Natural killer cell (primary cell): ENCODE data around the gene USP36. TPM values are rescaled to one million over a fixed set of nuclear protein-coding genes. Genes with fewer than 3 reads are reported as not detected.

ENCODE experiments used
- ATAC-seq, 3 donors: fragments of 150-1000 bp in 2 of 3; fragments of 200-7000 bp in 1 of 3; cut with Tn5 transposase; 1 replicate in 1 of 3; 2 replicates in 2 of 3; pipeline ENCODE4 v1.10.0; 2021; ENCODE audit warnings: mild to moderate bottlenecking in 2 of 3, moderate library complexity in 2 of 3
- DNase-seq, 2 donors: peaks; one replicate each; pipeline versions ENCODE4 v3.0.0 to v3.0.0-alpha.2; 2013 to 2021; ENCODE audit warnings: mixed read lengths in 1 of 2
- H3K27ac ChIP-seq: one replicate; pipeline ENCODE4 v1.5.1; 2013; ENCODE audit warnings: mild to moderate bottlenecking, low read length
- H3K27me3 ChIP-seq: one replicate; pipeline ENCODE4 v1.6.1; 2013; ENCODE audit warnings: low read length; ENCODE audit not compliant: control insufficient read depth, insufficient read depth
- H3K36me3 ChIP-seq: one replicate; pipeline ENCODE4 v1.6.1; 2013; ENCODE audit warnings: low read length; ENCODE audit not compliant: control insufficient read depth, insufficient read depth
- H3K4me1 ChIP-seq: one replicate; pipeline ENCODE4 v1.6.1; 2013; ENCODE audit warnings: low read length; ENCODE audit not compliant: control insufficient read depth, insufficient read depth
- H3K4me3 ChIP-seq: one replicate; pipeline ENCODE4 v1.5.1; 2013; ENCODE audit warnings: low read length
- H3K9me3 ChIP-seq: one replicate; pipeline ENCODE4 v1.6.1; 2013; ENCODE audit warnings: low read length; ENCODE audit not compliant: control insufficient read depth, insufficient read depth
- H3K27ac Mint-ChIP-seq, 2 donors: one replicate each; pipeline ENCODE4 v1.8.0; 2022; ENCODE audit warnings: mild to moderate bottlenecking in 2 of 2, mixed read lengths in 2 of 2, moderate library complexity in 1 of 2
- H3K27me3 Mint-ChIP-seq, 2 donors: one replicate each; pipeline ENCODE4 v1.8.0; 2022; ENCODE audit warnings: low read depth in 2 of 2, mixed read lengths in 2 of 2
- H3K36me3 Mint-ChIP-seq: one replicate; pipeline ENCODE4 v1.8.0; 2022; ENCODE audit warnings: mixed read lengths
- H3K4me1 Mint-ChIP-seq, 2 donors: one replicate each; pipeline ENCODE4 v1.8.0; 2022; ENCODE audit warnings: mixed read lengths in 2 of 2
- H3K4me3 Mint-ChIP-seq: one replicate; pipeline ENCODE4 v1.8.0; 2022; ENCODE audit warnings: mild to moderate bottlenecking, moderate library complexity, mixed read lengths
- H3K9me3 Mint-ChIP-seq, 2 donors: one replicate each; pipeline ENCODE4 v1.8.0; 2022; ENCODE audit warnings: mixed read lengths in 2 of 2
- WGBS: methylation state at CpG from one replicate; pipeline ENCODE4 v1.1.7; 2013; ENCODE audit warnings: missing lambda C conversion rate; ENCODE audit not compliant: insufficient coverage; 5-methylcytosine and 5-hydroxymethylcytosine counted together
- intact Hi-C: fragments of 100-400 bp; cut with micrococcal nuclease; formaldehyde crosslinking; loops from one replicate; pipeline ENCODE4 v1.14.2; 2022
- total RNA-seq, 4 donors: library from RNA; stranded (reverse); fragments of 120-200 nt in 1 of 4; gene quantifications; one replicate each; pipeline versions ENCODE4 v1.2.3 to v1.2.4, GENCODE V29; 2013 to 2022
- TF ChIP-seq, protein P1 (sequence below): fragments of 200-600 bp; IDR thresholded peaks from one replicate; pipeline ENCODE4 v1.8.0; 2022; ENCODE audit warnings: antibody characterized with exemption

The USP36 gene
- total RNA-seq, 3 donors from 2014 or later (not counting 1 experiment from before 2014, with no cell fraction given) = 241 to 304 (median 270) TPM

DNA sequence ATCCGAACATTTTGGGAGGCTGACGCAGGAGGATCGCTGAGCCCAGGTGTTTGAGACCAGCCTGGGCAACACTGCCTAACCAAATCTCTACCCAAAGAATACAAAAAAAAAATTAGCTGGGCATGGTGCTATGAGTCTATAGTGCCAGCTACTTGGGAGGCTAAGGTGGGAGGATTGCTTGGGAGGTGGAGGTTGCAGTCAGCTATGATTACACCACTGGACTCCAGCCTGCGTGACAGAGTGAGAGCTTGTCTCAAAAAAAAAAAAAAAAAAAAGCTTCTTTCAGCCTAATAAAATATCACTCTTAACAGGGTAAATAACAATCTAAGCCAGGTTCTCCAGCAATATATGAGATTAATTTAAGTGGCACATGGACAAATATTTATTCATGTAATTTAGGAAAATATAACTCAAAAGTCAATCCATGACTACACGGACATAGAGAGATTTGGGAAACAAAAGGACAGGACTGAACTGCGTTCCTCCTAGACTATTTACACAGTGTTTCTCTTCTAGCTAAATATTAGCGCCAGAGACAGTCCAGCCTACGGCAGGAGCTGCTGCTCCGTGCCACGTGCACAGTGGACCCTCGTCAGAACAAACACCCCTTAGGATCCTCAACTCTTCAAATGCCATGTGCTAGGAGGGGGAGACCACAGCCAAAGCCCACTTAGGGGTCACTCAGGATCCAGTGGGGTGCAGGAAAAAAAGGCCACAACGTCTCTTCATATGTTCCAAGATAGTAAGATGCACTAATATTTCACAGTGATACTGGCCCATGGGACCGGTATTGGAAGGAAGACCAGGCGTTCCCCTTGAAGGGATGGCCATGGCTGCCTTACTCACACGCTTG is 8.7 kb downstream of the USP36 start:
- TF ChIP-seq, protein P1, sequence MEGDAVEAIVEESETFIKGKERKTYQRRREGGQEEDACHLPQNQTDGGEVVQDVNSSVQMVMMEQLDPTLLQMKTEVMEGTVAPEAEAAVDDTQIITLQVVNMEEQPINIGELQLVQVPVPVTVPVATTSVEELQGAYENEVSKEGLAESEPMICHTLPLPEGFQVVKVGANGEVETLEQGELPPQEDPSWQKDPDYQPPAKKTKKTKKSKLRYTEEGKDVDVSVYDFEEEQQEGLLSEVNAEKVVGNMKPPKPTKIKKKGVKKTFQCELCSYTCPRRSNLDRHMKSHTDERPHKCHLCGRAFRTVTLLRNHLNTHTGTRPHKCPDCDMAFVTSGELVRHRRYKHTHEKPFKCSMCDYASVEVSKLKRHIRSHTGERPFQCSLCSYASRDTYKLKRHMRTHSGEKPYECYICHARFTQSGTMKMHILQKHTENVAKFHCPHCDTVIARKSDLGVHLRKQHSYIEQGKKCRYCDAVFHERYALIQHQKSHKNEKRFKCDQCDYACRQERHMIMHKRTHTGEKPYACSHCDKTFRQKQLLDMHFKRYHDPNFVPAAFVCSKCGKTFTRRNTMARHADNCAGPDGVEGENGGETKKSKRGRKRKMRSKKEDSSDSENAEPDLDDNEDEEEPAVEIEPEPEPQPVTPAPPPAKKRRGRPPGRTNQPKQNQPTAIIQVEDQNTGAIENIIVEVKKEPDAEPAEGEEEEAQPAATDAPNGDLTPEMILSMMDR = no peak
- Histone ChIP-seq H3K27me3 (no peaks in the 10 kb centered on the region), H3K4me3 (no peak overlapping the region), H3K36me3 (peaks cover 88% of the 10 kb centered on the region), H3K27ac (no peak overlapping the region), H3K9me3 (no peaks in the 10 kb centered on the region), H3K4me1 (no peaks in the 10 kb centered on the region)
- H3K4me3 Mint-ChIP-seq = no peak overlapping the region
- peaks cover 9 to 25% of the 10 kb centered on the region in 2 donors for H3K4me1 Mint-ChIP-seq
- H3K36me3 Mint-ChIP-seq = peaks cover 31% of the 10 kb centered on the region
- no peak overlapping the region for H3K27ac Mint-ChIP-seq
- intact Hi-C loops = no loop called here
- 95% methylated on average over 14 of the region's 15 CpGs for WGBS
- H3K27me3 Mint-ChIP-seq = no peaks in the 10 kb centered on the region
- DNase-seq (no peak), ATAC-seq (peak in 1 of 3 donors; percentile 20)
- H3K9me3 Mint-ChIP-seq = no peaks in the 10 kb centered on the region

DNA sequence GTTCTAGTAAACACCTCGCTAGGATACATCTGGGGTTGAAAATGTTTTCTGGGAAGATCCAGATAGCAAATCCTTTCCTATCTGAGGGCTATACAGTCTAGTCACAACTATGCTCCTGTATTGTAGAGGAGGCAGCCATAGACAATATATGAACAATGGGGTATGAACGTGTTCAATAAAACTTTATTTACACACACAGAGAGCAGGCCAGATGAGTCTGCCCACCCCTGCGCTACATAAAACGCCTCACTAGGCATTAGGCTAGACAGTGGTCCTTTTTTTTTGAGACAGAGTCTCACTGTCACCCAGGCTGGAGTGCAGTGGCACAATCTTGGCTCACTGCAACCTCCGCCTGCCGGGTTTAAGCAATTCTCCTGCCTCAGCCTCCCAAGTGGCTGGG is 11.1 kb downstream of the USP36 start:
- DNase-seq (no peak), ATAC-seq (no peak)
- Histone ChIP-seq H3K36me3 (peaks cover 87% of the 10 kb centered on the region), H3K9me3 (no peaks in the 10 kb centered on the region), H3K27me3 (no peaks in the 10 kb centered on the region), H3K27ac (no peak overlapping the region), H3K4me3 (no peak overlapping the region), H3K4me1 (peaks cover 7% of the 10 kb centered on the region)
- TF ChIP-seq, protein P1 = no peak
- Mint-ChIP-seq H3K4me3 (no peak overlapping the region), H3K36me3 (peaks cover 18% of the 10 kb centered on the region), H3K9me3 (no peaks in the 10 kb centered on the region), H3K27me3 (no peaks in the 10 kb centered on the region), H3K27ac (no peak overlapping the region), H3K4me1 (peaks cover 9 to 18% of the 10 kb centered on the region in 2 donors)
- intact Hi-C loops = no loop called here
- WGBS = 100% methylated on average over 6 of the region's 6 CpGs

DNA sequence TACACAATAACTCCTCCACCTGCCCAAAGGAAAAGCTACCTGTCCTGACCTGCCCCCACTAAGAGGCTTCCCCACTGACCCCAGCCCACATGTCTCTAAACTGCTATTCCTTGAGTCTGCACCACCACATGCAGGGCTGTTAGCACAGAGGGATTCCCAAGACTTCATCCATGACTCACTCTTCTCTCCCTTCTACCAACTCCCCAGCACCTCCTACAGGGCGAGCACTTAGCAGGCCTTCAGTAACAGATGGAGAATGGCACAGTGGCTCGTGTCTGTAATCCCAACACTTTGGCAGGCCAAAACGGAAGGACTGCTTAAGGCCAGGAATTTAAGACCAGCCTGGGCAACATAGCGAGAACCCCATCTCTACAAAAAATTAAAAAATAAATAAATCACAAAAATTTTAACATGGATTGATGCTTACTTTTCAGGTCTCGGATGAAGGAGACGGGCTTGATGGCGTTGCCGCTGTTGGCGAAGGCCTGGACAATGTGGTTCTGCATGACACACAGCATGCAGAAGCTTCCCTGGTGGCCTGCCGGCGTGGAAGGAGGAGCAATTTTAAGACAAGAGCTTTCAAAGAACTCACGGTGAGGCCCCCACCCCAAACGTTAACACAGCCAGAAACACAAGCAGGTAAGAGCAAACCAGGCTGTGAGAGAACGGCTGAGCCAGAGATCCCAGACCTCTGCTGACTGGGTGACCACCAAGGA is 12.0 kb downstream of the USP36 start:
- Mint-ChIP-seq H3K36me3 (peaks cover 26% of the 10 kb centered on the region), H3K9me3 (no peaks in the 10 kb centered on the region), H3K27me3 (no peaks in the 10 kb centered on the region), H3K27ac (no peak overlapping the region), H3K4me3 (no peak overlapping the region), H3K4me1 (peaks cover 9 to 24% of the 10 kb centered on the region in 2 donors)
- 98% methylated on average over 14 of the region's 14 CpGs for WGBS
- intact Hi-C loops = no loop called here
- Histone ChIP-seq H3K27me3 (no peaks in the 10 kb centered on the region), H3K4me1 (peaks cover 7% of the 10 kb centered on the region), H3K36me3 (peaks cover 87% of the 10 kb centered on the region), H3K4me3 (no peak overlapping the region), H3K27ac (no peak overlapping the region), H3K9me3 (no peaks in the 10 kb centered on the region)
- TF ChIP-seq, protein P1 = no peak
- ATAC-seq (peak in 1 of 3 donors; percentile 59), DNase-seq (peak in 1 of 2 donors; percentile 34)
